H1 (cell line): ENCODE data around the gene AKAP7. TPM values are rescaled to one million over a fixed set of nuclear protein-coding genes. Genes with fewer than 3 reads are reported as not detected.

Experiments used
- FOSL1 ChIP-seq: IDR thresholded peaks from 2 replicates; pipeline ENCODE4 v1.6.1; 2011; ENCODE audit warnings: mild to moderate bottlenecking, low read depth, low read length, moderate library complexity; ENCODE audit not compliant: insufficient read depth
- JUND ChIP-seq: IDR thresholded peaks from 2 replicates; pipeline ENCODE4 v1.6.1; 2011; ENCODE audit warnings: mild to moderate bottlenecking, improper control_type of control experiment, low read length
- NANOG ChIP-seq: IDR thresholded peaks from 2 replicates; pipeline ENCODE4 v1.6.1; 2011; ENCODE audit warnings: low read length, low read depth, mild to moderate bottlenecking, inconsistent platforms; ENCODE audit not compliant: insufficient read depth, poor library complexity, severe bottlenecking
- POU5F1 ChIP-seq: IDR thresholded peaks from 2 replicates; pipeline ENCODE4 v1.6.1; 2011; ENCODE audit warnings: low read depth, mild to moderate bottlenecking, low read length, moderate library complexity
- polyA plus RNA-seq, 7 experiments: library from polyadenylated mRNA; depleted of rRNA in 3 of 7; stranded (reverse) in 5 of 7; unstranded in 2 of 7; fragments of >200 nt in 5 of 7; fragments of 200-250 nt in 2 of 7; gene quantifications; 1 replicate in 5 of 7; 2 replicates in 1 of 7; 4 replicates in 1 of 7; pipeline versions ENCODE4 v1.2.1 to v1.2.3, GENCODE V29; 2011 to 2013; ENCODE audit warnings: missing spikeins in 2 of 7, mixed read lengths in 2 of 7
- total RNA-seq: library from RNA; stranded (reverse); fragmentation: NEBNext Ultra II Directional; extraction: Animal tissue kit (Norgen Biotek cat#: 25700); gene quantifications from 2 replicates; pipeline ENCODE4 v1.2.1, GENCODE V29; 2021
- TF ChIP-seq, protein P1 (sequence below): IDR thresholded peaks from 2 replicates; pipeline ENCODE4 v1.6.1; 2012; ENCODE audit warnings: inconsistent platforms

AKAP7 gene
- total and polyA plus RNA-seq, 2 of the 8 experiments (the other 6 are each of a cell fraction or from before 2014, with no cell fraction given) = 4.7 to 16.9 TPM

DNA sequence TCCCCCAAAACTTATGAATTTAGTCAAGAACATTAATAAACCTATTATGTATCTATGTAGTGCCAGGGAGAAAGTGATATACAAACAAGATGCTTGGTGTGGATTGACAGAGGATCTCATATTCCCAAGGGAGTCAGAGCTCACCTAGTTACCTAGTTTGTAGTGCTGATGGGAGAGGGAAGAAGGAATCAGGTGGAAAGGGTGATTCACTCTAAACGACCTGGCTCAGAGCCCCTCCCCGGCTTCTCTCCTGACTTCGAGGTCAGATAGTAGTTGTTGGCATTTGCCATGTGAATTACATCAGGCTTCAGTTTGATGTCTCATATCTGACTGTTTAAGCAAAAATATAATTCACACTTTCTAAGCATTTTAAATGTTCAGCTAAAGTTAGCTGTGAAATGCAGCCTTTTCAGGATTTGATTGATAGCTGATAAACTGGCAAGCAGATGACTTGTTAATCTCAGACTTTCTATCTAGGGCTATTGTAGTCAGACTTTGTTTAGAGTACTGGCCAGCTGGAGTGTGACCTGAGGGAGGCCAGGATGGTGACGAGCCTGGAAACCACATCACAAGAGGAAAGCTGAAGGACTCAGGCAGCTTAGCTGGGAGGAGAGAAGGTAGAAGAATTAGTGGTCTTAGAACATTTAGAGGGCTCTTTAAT, 123.7 kb downstream of the AKAP7 start (continued):
- TF ChIP-seq, protein P1, sequence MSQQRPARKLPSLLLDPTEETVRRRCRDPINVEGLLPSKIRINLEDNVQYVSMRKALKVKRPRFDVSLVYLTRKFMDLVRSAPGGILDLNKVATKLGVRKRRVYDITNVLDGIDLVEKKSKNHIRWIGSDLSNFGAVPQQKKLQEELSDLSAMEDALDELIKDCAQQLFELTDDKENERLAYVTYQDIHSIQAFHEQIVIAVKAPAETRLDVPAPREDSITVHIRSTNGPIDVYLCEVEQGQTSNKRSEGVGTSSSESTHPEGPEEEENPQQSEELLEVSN = no peak
- TF ChIP-seq FOSL1 = no peak
- TF ChIP-seq JUND = no peak
- TF ChIP-seq NANOG = no peak
- TF ChIP-seq POU5F1 = no peak
- TF ChIP-seq, all 59 proteins: peak for 0
